AG09309 (cell line): ENCODE results near the gene ZNF726.
"Not testable (repeated sequence)": the region's sequence is repeated elsewhere in the genome, so short reads cannot be mapped to it uniquely, and the experiment has no call there.

Experiments used
- DNase-seq: peaks from one replicate; pipeline ENCODE4 v3.0.0-alpha.2; 2010; ENCODE audit warnings: low read depth
- H3K4me3 ChIP-seq: 2 replicates; pipeline ENCODE4 v1.5.1; 2011; ENCODE audit warnings: mild to moderate bottlenecking, low read depth, low read length, moderate library complexity; ENCODE audit not compliant: control insufficient read depth
- TF ChIP-seq, protein P1 (sequence below): IDR thresholded peaks from 2 replicates; pipeline ENCODE4 v1.5.1; 2011; ENCODE audit warnings: mild to moderate bottlenecking, low read depth, low read length, inconsistent platforms; ENCODE audit not compliant: insufficient read depth, control insufficient read depth; ENCODE audit errors: missing control alignments

The ZNF726 gene

DNA sequence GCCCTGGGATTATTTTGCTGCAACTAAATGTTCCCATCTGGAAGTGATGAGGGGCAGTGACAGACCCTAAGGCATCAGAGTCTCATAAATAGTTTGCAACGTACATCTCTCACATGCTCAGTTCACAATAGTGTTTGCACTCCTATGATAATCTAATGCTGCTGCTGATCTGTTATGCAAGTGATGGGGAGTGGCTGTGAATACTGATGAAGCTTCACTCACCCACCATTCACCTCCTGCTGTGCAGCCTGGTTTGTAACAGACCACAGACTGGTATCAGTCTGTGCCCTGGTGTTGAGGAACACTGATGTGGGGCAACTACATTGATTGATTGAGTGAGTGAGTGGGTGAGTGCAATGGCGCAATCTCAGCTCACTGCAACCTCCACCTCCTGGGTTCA lies 54.9 kb downstream of the ZNF726 start:
- TF ChIP-seq, protein P1, sequence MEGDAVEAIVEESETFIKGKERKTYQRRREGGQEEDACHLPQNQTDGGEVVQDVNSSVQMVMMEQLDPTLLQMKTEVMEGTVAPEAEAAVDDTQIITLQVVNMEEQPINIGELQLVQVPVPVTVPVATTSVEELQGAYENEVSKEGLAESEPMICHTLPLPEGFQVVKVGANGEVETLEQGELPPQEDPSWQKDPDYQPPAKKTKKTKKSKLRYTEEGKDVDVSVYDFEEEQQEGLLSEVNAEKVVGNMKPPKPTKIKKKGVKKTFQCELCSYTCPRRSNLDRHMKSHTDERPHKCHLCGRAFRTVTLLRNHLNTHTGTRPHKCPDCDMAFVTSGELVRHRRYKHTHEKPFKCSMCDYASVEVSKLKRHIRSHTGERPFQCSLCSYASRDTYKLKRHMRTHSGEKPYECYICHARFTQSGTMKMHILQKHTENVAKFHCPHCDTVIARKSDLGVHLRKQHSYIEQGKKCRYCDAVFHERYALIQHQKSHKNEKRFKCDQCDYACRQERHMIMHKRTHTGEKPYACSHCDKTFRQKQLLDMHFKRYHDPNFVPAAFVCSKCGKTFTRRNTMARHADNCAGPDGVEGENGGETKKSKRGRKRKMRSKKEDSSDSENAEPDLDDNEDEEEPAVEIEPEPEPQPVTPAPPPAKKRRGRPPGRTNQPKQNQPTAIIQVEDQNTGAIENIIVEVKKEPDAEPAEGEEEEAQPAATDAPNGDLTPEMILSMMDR, result no peak
- DNase-seq, result no peak
- no peak overlapping the region for H3K4me3 ChIP-seq

DNA sequence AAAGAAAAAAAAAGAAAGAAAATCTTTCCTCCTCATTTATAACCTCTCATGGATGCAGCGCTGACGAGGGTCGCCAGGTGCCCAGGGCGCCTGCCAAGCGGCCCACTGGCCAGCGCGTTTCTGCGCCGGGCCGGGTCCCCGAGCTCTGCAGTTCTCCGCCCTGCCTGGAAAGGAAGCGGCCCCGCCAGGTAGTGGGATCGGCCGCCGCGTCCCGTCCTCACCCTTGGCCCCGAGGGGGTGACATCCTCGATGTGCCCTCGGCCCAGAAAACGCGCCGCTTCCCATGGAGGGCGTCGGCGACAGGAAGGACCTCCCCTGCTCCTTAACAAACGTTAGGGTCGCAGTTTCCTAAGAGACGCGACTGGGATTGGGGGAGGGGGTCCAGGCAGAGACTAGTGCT lies 56.9 kb downstream of the ZNF726 start:
- TF ChIP-seq, protein P1, result no peak
- DNase-seq, result no peak
- no peak overlapping the region; the same call in none of the 2 replicates for H3K4me3 ChIP-seq

DNA sequence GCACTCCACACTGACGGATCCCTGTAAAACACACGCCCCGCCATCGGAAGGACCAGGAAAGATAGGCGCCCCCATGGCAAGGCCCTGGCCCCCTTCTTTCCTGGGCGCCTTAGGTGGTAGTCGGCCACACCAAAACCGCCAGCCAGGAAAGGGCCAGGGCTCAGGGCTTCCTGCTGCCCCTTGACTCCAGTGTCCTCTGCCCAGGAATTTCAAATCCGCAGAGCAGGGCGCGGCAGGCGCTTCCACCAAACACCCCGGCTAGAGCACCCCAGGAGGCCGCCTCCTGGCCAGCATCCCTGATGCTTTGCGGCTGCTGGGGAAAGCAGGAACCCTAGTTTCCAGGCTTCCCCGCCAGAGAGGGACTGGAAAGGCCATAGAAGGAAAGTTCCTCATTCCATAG lies 57.5 kb downstream of the ZNF726 start:
- no peak for DNase-seq
- no peak overlapping the region for H3K4me3 ChIP-seq
- TF ChIP-seq, protein P1, result no peak

DNA sequence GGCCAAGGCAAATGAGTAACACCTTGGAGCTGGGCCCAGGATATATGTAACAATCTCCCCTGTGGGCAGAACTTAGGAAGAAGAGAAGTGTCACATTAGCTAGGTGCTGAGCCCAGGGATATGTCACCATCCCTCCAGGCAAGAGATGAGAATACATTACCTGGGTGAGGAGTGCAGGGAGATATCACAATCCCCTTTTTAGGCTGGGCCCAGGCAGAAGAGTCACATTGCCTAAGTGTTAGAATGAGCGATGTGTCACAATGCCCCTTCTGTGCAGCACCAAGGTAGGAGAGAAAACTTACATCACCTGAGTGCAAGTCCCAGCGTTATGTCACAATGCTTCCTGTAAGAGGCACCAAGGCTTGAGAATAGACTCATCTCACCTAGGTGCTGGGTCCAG lies 60.3 kb downstream of the ZNF726 start:
- TF ChIP-seq, protein P1, result no peak
- no peak for DNase-seq
- no peak overlapping the region for H3K4me3 ChIP-seq

DNA sequence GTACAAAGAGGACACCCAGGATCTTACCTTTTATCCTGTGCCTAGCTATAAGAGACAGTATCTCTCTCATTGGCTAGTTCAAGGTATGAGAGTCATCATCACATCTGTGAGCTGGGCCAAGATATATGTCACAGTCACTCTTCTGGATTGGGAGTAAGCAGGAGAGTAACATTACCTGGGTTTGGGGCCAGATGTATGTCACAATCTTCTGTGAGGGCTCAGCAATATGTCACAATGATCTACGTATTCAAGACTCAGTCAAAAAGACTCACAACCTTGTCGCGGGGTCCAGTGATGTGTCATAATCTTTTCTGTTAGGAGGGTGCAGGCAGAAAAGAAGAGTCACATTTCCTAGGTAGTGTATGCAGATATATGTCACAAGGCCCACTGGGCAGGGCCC lies 61.9 kb downstream of the ZNF726 start:
- H3K4me3 ChIP-seq, result not testable (repeated sequence)

DNA sequence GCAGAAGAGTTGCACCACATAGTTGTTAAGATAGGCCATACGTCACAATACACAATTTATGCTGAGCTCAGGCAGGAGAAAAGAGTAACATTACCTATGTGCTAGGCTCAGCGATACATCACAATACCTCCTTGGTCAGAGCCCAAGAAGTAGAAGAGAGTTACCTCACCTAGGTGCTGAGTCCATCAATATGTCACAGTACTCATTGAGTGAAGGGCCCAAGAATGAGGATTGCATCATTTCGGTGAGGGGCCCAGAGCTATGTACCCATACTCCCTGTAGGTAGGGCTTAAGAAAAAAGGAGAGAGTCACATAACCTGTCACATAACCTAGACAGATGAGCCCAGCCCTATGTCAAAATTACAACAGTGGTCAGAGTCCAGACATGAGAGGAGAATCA lies 62.6 kb downstream of the ZNF726 start:
- H3K4me3 ChIP-seq, DNase-seq: not testable (repeated sequence)

More for the DNA sequence above, 61.9 kb downstream of the ZNF726 start:
- DNase-seq, result not testable (repeated sequence)

DNA sequence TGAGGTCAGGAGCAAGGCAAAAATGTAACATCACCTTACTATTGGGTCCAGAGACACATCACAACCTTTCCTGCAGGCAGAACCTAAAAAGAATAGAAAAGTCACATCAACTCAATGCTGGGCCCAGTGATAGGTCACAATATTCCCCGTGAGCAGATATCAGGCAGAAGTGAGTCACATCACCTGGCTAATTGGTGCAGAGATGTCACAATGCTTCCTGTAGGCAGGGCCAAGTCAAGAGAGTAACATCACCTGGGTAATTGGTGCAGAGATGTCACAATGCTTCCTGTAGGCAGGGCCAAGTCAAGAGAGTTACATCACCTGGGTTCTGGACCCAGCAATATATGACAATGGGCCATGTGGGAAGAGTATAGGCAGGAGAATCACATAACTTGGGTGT lies 63.4 kb downstream of the ZNF726 start:
- no peak for DNase-seq
- TF ChIP-seq, protein P1, result no peak
- no peak overlapping the region for H3K4me3 ChIP-seq

DNA sequence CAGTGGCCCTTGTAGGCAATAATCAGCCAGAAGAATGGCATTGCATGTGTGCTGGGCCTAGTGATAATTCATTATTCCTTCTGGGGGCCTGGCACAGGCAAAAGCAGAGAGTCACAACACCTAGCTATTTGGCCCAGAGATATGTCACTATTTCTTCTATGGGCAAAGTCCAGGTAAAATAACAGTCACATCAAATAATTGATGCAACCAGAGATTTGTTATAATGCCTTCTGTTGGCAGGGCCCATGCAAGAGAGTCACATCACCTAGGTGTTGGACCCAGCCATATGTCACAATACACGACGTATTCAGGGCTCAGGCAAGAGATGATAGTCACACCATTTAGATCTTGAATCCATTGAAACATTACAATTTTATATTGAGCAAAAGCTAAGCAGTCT lies 66.1 kb downstream of the ZNF726 start:
- no peak for DNase-seq
- TF ChIP-seq, protein P1, result no peak
- H3K4me3 ChIP-seq, result no peak overlapping the region
